BLaER1 (cell line): ENCODE results near the gene CREB5.
"Not testable (repeated sequence)": the region's sequence is repeated elsewhere in the genome, so short reads cannot be mapped to it uniquely, and the experiment has no call there.

Experiments used
- H3K27ac ChIP-seq: shearing (Covaris generic); formaldehyde crosslinking; 2 replicates; pipeline ENCODE4 v1.8.1; 2022
- H3K27me3 ChIP-seq: shearing (Covaris generic); formaldehyde crosslinking; 2 replicates; pipeline ENCODE4 v1.8.1; 2022
- H3K36me3 ChIP-seq: shearing (Covaris generic); formaldehyde crosslinking; 2 replicates; pipeline ENCODE4 v1.8.1; 2022
- H3K4me1 ChIP-seq: shearing (Covaris generic); formaldehyde crosslinking; 2 replicates; pipeline ENCODE4 v1.8.1; 2022
- H3K4me2 ChIP-seq: shearing (Covaris generic); formaldehyde crosslinking; 2 replicates; pipeline ENCODE4 v1.8.1; 2022
- H3K4me3 ChIP-seq: shearing (Covaris generic); formaldehyde crosslinking; 2 replicates; pipeline ENCODE4 v1.8.1; 2022
- H3K9ac ChIP-seq: shearing (Covaris generic); formaldehyde crosslinking; 2 replicates; pipeline ENCODE4 v1.8.1; 2022
- H3K9me3 ChIP-seq: shearing (Covaris generic); formaldehyde crosslinking; 2 replicates; pipeline ENCODE4 v1.8.1; 2022
- H4K20me1 ChIP-seq: shearing (Covaris generic); formaldehyde crosslinking; 2 replicates; pipeline ENCODE4 v1.8.1; 2022
- Cebpa-rat ChIP-seq: shearing (Covaris generic); IDR thresholded peaks from 2 replicates; pipeline ENCODE4 v1.8.1; 2022

Gene CREB5

GRCh38 chr7:28550580-28551186 is 138.4 kb downstream of the CREB5 start:
- Histone ChIP-seq H4K20me1 (no peaks in the 10 kb centered on the region), H3K4me2 (no peak overlapping the region), H3K9me3 (peaks cover 27% of the 10 kb centered on the region), H3K27ac (no peak overlapping the region), H3K27me3 (no peaks in the 10 kb centered on the region), H3K36me3 (no peaks in the 10 kb centered on the region), H3K9ac (no peak overlapping the region), H3K4me1 (peaks cover 17% of the 10 kb centered on the region; the same call in 1 of the 2 replicates), H3K4me3 (no peak overlapping the region)
- TF ChIP-seq Cebpa-rat: no peak

- H4K20me1 ChIP-seq: no peaks in the 10 kb centered on the region
- H3K36me3 ChIP-seq: no peaks in the 10 kb centered on the region
- TF ChIP-seq Cebpa-rat: no peak
- H3K9ac ChIP-seq: no peak overlapping the region
- no peak overlapping the region for H3K27ac ChIP-seq
- no peaks in the 10 kb centered on the region for H3K27me3 ChIP-seq
- H3K4me2 ChIP-seq: 0 out of 2 replicates have a peak overlapping the region, but pooled peaks have one; percentile 2
- no peak overlapping the region for H3K4me3 ChIP-seq
- peaks cover 23% of the 10 kb centered on the region; the same call in 1 of the 2 replicates for H3K4me1 ChIP-seq
- H3K9me3 ChIP-seq: peaks cover 20% of the 10 kb centered on the region
Measured at GRCh38 chr7:28551331-28551730, 139.0 kb downstream of the CREB5 start.

- H4K20me1 ChIP-seq, H3K9ac ChIP-seq, H3K27me3 ChIP-seq, H3K36me3 ChIP-seq, H3K27ac ChIP-seq, H3K4me3 ChIP-seq, H3K4me2 ChIP-seq: not testable (repeated sequence)
- Histone ChIP-seq H3K4me1 (peaks cover 23% of the 10 kb centered on the region; the same call in 1 of the 2 replicates), H3K9me3 (peaks cover 16% of the 10 kb centered on the region)
Measured at GRCh38 chr7:28551766-28552165, 139.4 kb downstream of the CREB5 start.

- TF ChIP-seq Cebpa-rat: no peak
- H3K4me2 ChIP-seq: no peak overlapping the region
- no peaks in the 10 kb centered on the region for H3K27me3 ChIP-seq
Measured at GRCh38 chr7:28554802-28555471, 142.6 kb downstream of the CREB5 start.

GRCh38 chr7:28556025-28556424 is 143.7 kb downstream of the CREB5 start:
- peaks cover 32% of the 10 kb centered on the region; the same call in 1 of the 2 replicates for H3K4me1 ChIP-seq
- no peak overlapping the region for H3K9ac ChIP-seq
- H3K36me3 ChIP-seq: no peaks in the 10 kb centered on the region
- no peak overlapping the region for H3K27ac ChIP-seq
- no peaks in the 10 kb centered on the region for H3K27me3 ChIP-seq
- no peak overlapping the region for H3K4me3 ChIP-seq
- H3K9me3 ChIP-seq: peaks cover 8% of the 10 kb centered on the region; the same call in 1 of the 2 replicates
- TF ChIP-seq Cebpa-rat: no peak
- no peaks in the 10 kb centered on the region for H4K20me1 ChIP-seq
- peak overlapping the region; percentile 30; the same call in 1 of the 2 replicates for H3K4me2 ChIP-seq

More at GRCh38 chr7:28554802-28555471, 142.6 kb downstream of the CREB5 start:
- Histone ChIP-seq H4K20me1 (no peaks in the 10 kb centered on the region), H3K4me3 (no peak overlapping the region), H3K4me1 (peaks cover 32% of the 10 kb centered on the region; the same call in 1 of the 2 replicates), H3K9ac (no peak overlapping the region), H3K36me3 (no peaks in the 10 kb centered on the region), H3K9me3 (no peaks in the 10 kb centered on the region), H3K27ac (no peak overlapping the region)

GRCh38 chr7:28556671-28557070 is 144.4 kb downstream of the CREB5 start:
- Histone ChIP-seq H4K20me1 (no peaks in the 10 kb centered on the region), H3K9ac (no peak overlapping the region), H3K4me1 (peaks cover 32% of the 10 kb centered on the region; the same call in 1 of the 2 replicates), H3K4me2 (no peak overlapping the region), H3K36me3 (no peaks in the 10 kb centered on the region), H3K27ac (no peak overlapping the region), H3K27me3 (no peaks in the 10 kb centered on the region), H3K9me3 (peaks cover 8% of the 10 kb centered on the region; the same call in 1 of the 2 replicates), H3K4me3 (no peak overlapping the region)
- TF ChIP-seq Cebpa-rat: no peak

- Histone ChIP-seq H3K4me3 (no peak overlapping the region), H3K9me3 (peaks cover 8% of the 10 kb centered on the region; the same call in 1 of the 2 replicates), H4K20me1 (no peaks in the 10 kb centered on the region), H3K4me1 (peaks cover 18% of the 10 kb centered on the region; the same call in 1 of the 2 replicates), H3K4me2 (no peak overlapping the region), H3K9ac (no peak overlapping the region), H3K27ac (no peak overlapping the region), H3K27me3 (no peaks in the 10 kb centered on the region), H3K36me3 (no peaks in the 10 kb centered on the region)
- TF ChIP-seq Cebpa-rat: no peak
Measured at GRCh38 chr7:28558236-28558635, 145.9 kb downstream of the CREB5 start.

GRCh38 chr7:28560767-28561166 is 148.4 kb downstream of the CREB5 start:
- Histone ChIP-seq H3K27ac (no peak overlapping the region), H3K4me3 (no peak overlapping the region), H3K9ac (no peak overlapping the region), H4K20me1 (no peaks in the 10 kb centered on the region), H3K4me1 (peaks cover 39% of the 10 kb centered on the region), H3K4me2 (no peak overlapping the region), H3K9me3 (peaks cover 8% of the 10 kb centered on the region; the same call in 1 of the 2 replicates), H3K27me3 (no peaks in the 10 kb centered on the region), H3K36me3 (no peaks in the 10 kb centered on the region)
- no peak for TF ChIP-seq Cebpa-rat

GRCh38 chr7:28564033-28564432 is 151.7 kb downstream of the CREB5 start:
- TF ChIP-seq Cebpa-rat: no peak
- H3K27me3 ChIP-seq: no peaks in the 10 kb centered on the region
- no peak overlapping the region for H3K9ac ChIP-seq
- H3K9me3 ChIP-seq: peaks cover 12% of the 10 kb centered on the region
- H4K20me1 ChIP-seq: no peaks in the 10 kb centered on the region
- no peak overlapping the region for H3K27ac ChIP-seq
- no peak overlapping the region for H3K4me3 ChIP-seq
- peak overlapping the region; percentile 54 for H3K4me2 ChIP-seq
- no peaks in the 10 kb centered on the region for H3K36me3 ChIP-seq
- peaks cover 58% of the 10 kb centered on the region for H3K4me1 ChIP-seq

- no peaks in the 10 kb centered on the region for H3K36me3 ChIP-seq
- peaks cover 12% of the 10 kb centered on the region for H3K9me3 ChIP-seq
- H3K4me2 ChIP-seq: peak overlapping the region; percentile 54
- no peak for TF ChIP-seq Cebpa-rat
- H3K4me3 ChIP-seq: no peak overlapping the region
- H3K9ac ChIP-seq: no peak overlapping the region
- peaks cover 66% of the 10 kb centered on the region for H3K4me1 ChIP-seq
- H3K27ac ChIP-seq: peak overlapping the region; percentile 36
- no peaks in the 10 kb centered on the region for H3K27me3 ChIP-seq
- H4K20me1 ChIP-seq: no peaks in the 10 kb centered on the region
Measured at GRCh38 chr7:28564755-28565374, 152.5 kb downstream of the CREB5 start.
